Natural killer cell (primary cell): ENCODE data around the gene SRSF5. TPM values are rescaled to one million over a fixed set of nuclear protein-coding genes. Genes with fewer than 3 reads are reported as not detected.
"Not testable (repeated sequence)": the region's sequence is repeated elsewhere in the genome, so short reads cannot be mapped to it uniquely, and the experiment has no call there.

Experiments
- ATAC-seq, 3 donors: fragments of 150-1000 bp in 2 of 3; fragments of 200-7000 bp in 1 of 3; cut with Tn5 transposase; 1 replicate in 1 of 3; 2 replicates in 2 of 3; pipeline ENCODE4 v1.10.0; 2021; ENCODE audit warnings: mild to moderate bottlenecking in 2 of 3, moderate library complexity in 2 of 3
- DNase-seq, 2 donors: peaks; one replicate each; pipeline versions ENCODE4 v3.0.0 to v3.0.0-alpha.2; 2013 to 2021; ENCODE audit warnings: mixed read lengths in 1 of 2
- H3K27ac ChIP-seq: one replicate; pipeline ENCODE4 v1.5.1; 2013; ENCODE audit warnings: mild to moderate bottlenecking, low read length
- H3K27me3 ChIP-seq: one replicate; pipeline ENCODE4 v1.6.1; 2013; ENCODE audit warnings: low read length; ENCODE audit not compliant: control insufficient read depth, insufficient read depth
- H3K36me3 ChIP-seq: one replicate; pipeline ENCODE4 v1.6.1; 2013; ENCODE audit warnings: low read length; ENCODE audit not compliant: control insufficient read depth, insufficient read depth
- H3K4me1 ChIP-seq: one replicate; pipeline ENCODE4 v1.6.1; 2013; ENCODE audit warnings: low read length; ENCODE audit not compliant: control insufficient read depth, insufficient read depth
- H3K4me3 ChIP-seq: one replicate; pipeline ENCODE4 v1.5.1; 2013; ENCODE audit warnings: low read length
- H3K9me3 ChIP-seq: one replicate; pipeline ENCODE4 v1.6.1; 2013; ENCODE audit warnings: low read length; ENCODE audit not compliant: control insufficient read depth, insufficient read depth
- H3K27ac Mint-ChIP-seq, 2 donors: one replicate each; pipeline ENCODE4 v1.8.0; 2022; ENCODE audit warnings: mild to moderate bottlenecking in 2 of 2, mixed read lengths in 2 of 2, moderate library complexity in 1 of 2
- H3K27me3 Mint-ChIP-seq, 2 donors: one replicate each; pipeline ENCODE4 v1.8.0; 2022; ENCODE audit warnings: low read depth in 2 of 2, mixed read lengths in 2 of 2
- H3K36me3 Mint-ChIP-seq: one replicate; pipeline ENCODE4 v1.8.0; 2022; ENCODE audit warnings: mixed read lengths
- H3K4me1 Mint-ChIP-seq, 2 donors: one replicate each; pipeline ENCODE4 v1.8.0; 2022; ENCODE audit warnings: mixed read lengths in 2 of 2
- H3K4me3 Mint-ChIP-seq: one replicate; pipeline ENCODE4 v1.8.0; 2022; ENCODE audit warnings: mild to moderate bottlenecking, moderate library complexity, mixed read lengths
- H3K9me3 Mint-ChIP-seq, 2 donors: one replicate each; pipeline ENCODE4 v1.8.0; 2022; ENCODE audit warnings: mixed read lengths in 2 of 2
- CTCF ChIP-seq: fragments of 200-600 bp; IDR thresholded peaks from one replicate; pipeline ENCODE4 v1.8.0; 2022; ENCODE audit warnings: antibody characterized with exemption
- WGBS: methylation state at CpG from one replicate; pipeline ENCODE4 v1.1.7; 2013; ENCODE audit warnings: missing lambda C conversion rate; ENCODE audit not compliant: insufficient coverage; 5-methylcytosine and 5-hydroxymethylcytosine counted together
- intact Hi-C: fragments of 100-400 bp; cut with micrococcal nuclease; formaldehyde crosslinking; loops from one replicate; pipeline ENCODE4 v1.14.2; 2022
- total RNA-seq, 4 donors: library from RNA; stranded (reverse); fragments of 120-200 nt in 1 of 4; gene quantifications; one replicate each; pipeline versions ENCODE4 v1.2.3 to v1.2.4, GENCODE V29; 2013 to 2022

Gene SRSF5
- total RNA-seq, 3 donors from 2014 or later (not counting 1 experiment from before 2014, with no cell fraction given), result 1,327 to 1,669 (median 1,634) TPM

DNA sequence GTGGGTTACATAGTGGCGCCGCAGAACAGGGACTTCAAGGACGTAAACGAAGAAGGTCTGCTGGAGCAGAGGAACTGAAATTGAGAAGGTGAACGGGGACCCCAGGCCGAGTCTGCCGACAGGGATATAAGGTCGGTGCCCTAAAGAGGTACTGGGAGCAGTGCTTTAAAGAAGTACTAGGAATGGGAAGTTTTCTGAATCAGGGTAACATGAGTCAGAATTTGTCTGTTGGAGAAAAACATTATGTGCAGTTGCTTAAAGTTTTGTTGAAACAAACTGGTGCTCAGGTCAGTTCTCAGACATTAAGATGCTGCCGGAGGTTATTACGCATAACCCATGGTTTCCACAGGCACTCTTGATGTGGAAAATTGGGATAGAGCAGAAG is 44.9 kb downstream of the SRSF5 start:
- H3K27ac ChIP-seq, result no peak overlapping the region
- no peaks in the 10 kb centered on the region for H3K9me3 ChIP-seq
- DNase-seq, result no peak
- no peaks in the 10 kb centered on the region for H3K4me1 ChIP-seq
- H3K36me3 ChIP-seq, result no peaks in the 10 kb centered on the region
- no peaks in the 10 kb centered on the region for H3K4me1 Mint-ChIP-seq
- TF ChIP-seq CTCF, result no peak
- no peak overlapping the region for H3K4me3 Mint-ChIP-seq
- ATAC-seq, result no peak
- H3K9me3 Mint-ChIP-seq, result no peaks in the 10 kb centered on the region
- intact Hi-C loops, result no loop called here
- H3K27ac Mint-ChIP-seq, result no peak overlapping the region
- H3K4me3 ChIP-seq, result no peak overlapping the region
- no peaks in the 10 kb centered on the region for H3K36me3 Mint-ChIP-seq
- no peaks in the 10 kb centered on the region for H3K27me3 ChIP-seq
- H3K27me3 Mint-ChIP-seq, result peaks cover 0 to 4% of the 10 kb centered on the region in 2 donors
- WGBS, result 91% methylated on average over 10 of the region's 10 CpGs

DNA sequence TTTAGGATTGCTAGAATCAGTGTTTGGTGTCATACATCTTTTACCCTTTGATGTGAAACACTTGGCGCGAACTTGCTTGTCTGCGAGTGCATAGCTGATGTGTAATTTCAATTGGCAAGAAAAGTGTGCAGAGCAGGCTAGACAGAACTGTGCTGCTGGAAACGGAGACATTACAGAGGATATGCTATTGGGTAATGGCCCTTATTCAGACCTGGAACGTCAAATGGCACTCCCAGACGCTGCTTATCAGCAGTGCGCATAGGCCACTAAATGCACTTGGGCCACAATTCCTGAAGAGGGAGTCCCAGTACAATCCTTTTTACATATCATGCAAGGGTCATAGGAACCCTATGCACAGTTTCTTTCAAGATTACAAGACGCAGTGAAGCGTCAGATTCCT is 45.8 kb downstream of the SRSF5 start:
- Mint-ChIP-seq H3K36me3 (no peaks in the 10 kb centered on the region), H3K27ac (no peak overlapping the region), H3K4me1 (no peaks in the 10 kb centered on the region), H3K27me3 (peaks cover 0 to 4% of the 10 kb centered on the region in 2 donors), H3K9me3 (no peaks in the 10 kb centered on the region), H3K4me3 (no peak overlapping the region)
- Histone ChIP-seq H3K9me3 (no peaks in the 10 kb centered on the region), H3K4me3 (no peak overlapping the region), H3K36me3 (no peaks in the 10 kb centered on the region), H3K27me3 (no peaks in the 10 kb centered on the region), H3K27ac (no peak overlapping the region), H3K4me1 (no peaks in the 10 kb centered on the region)
- intact Hi-C loops, result no loop called here
- ATAC-seq (no peak), DNase-seq (no peak)
- no peak for TF ChIP-seq CTCF
- 90% methylated on average over 9 of the region's 9 CpGs for WGBS

- WGBS, result 84% methylated on average over 6 of the region's 6 CpGs
Observed at GRCh38 chr14:69813346-69813745, 46.4 kb downstream of the SRSF5 start.

DNA sequence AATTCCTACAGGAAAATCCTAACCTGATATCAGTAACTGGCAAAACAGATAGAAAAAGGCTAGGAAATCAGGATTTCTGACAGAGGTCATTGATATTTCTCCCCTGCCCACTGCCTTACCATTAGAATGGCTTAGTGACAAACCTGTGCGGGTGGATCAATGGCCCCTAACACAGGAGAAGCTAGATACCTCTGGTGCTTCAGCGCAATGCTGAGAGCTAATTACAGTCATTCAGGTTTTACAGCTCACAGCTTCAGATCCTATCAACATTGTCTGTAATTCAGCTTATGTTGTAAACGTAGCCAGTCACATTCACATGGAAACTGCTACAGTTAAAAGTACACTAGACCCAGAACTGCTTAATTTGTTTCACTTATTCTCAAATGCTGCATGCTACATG is 47.5 kb downstream of the SRSF5 start:
- peaks cover 0 to 6% of the 10 kb centered on the region in 2 donors for H3K27me3 Mint-ChIP-seq
- no peaks in the 10 kb centered on the region for H3K4me1 ChIP-seq
- H3K4me3 ChIP-seq, result no peak overlapping the region
- H3K36me3 ChIP-seq, result no peaks in the 10 kb centered on the region
- H3K9me3 ChIP-seq, result no peaks in the 10 kb centered on the region
- intact Hi-C loops, result no loop called here
- DNase-seq (no peak), ATAC-seq (no peak)
- no peak for TF ChIP-seq CTCF
- no peak overlapping the region for H3K27ac Mint-ChIP-seq
- no peak overlapping the region for H3K27ac ChIP-seq
- H3K36me3 Mint-ChIP-seq, result no peaks in the 10 kb centered on the region
- H3K4me1 Mint-ChIP-seq, result peaks cover 0 to 5% of the 10 kb centered on the region in 2 donors
- H3K27me3 ChIP-seq, result no peaks in the 10 kb centered on the region
- no peaks in the 10 kb centered on the region for H3K9me3 Mint-ChIP-seq
- no peak overlapping the region for H3K4me3 Mint-ChIP-seq
- 81% methylated on average over 3 of the region's 3 CpGs for WGBS

More at GRCh38 chr14:69813346-69813745, 46.4 kb downstream of the SRSF5 start:
- H3K36me3 ChIP-seq, H3K27me3 Mint-ChIP-seq, H3K36me3 Mint-ChIP-seq, H3K4me3 Mint-ChIP-seq, intact Hi-C loops, H3K4me1 ChIP-seq, H3K4me3 ChIP-seq, H3K27me3 ChIP-seq, H3K27ac Mint-ChIP-seq, H3K9me3 ChIP-seq, H3K4me1 Mint-ChIP-seq, H3K27ac ChIP-seq, H3K9me3 Mint-ChIP-seq, DNase-seq, ATAC-seq: not testable (repeated sequence)
